Measurements from ENCODE around the gene SH2D3C.

The SH2D3C gene

GRCh38 chr9:127762111-127762676, 16.3 kb downstream of the SH2D3C start:
- H3K79me2 ChIP-seq (ENCODE audit: insufficient read depth, low read length), result no peaks in the 10 kb centered on the region
- H2AFZ ChIP-seq (ENCODE audit: low read length), result no peak overlapping the region
- peaks cover 3% of the 10 kb centered on the region for H3K4me1 ChIP-seq (ENCODE audit: insufficient read depth, low read length, severe bottlenecking)
- no peaks in the 10 kb centered on the region for H3F3A ChIP-seq (ENCODE audit: insufficient read depth, low read length)
- H3K36me3 ChIP-seq (ENCODE audit: insufficient read depth, low read length), result no peaks in the 10 kb centered on the region
- H3K4me2 ChIP-seq (ENCODE audit: low read length), result no peak overlapping the region
- no peak overlapping the region for H3K9ac ChIP-seq (ENCODE audit: low read length)
- no peak overlapping the region for H3K27ac ChIP-seq (ENCODE audit: low read depth, low read length, poor library complexity, severe bottlenecking)
- H3K9me2 ChIP-seq (ENCODE audit: low read depth, low read length), result no peaks in the 10 kb centered on the region
- H3K9me3 ChIP-seq (ENCODE audit: low read length), result no peaks in the 10 kb centered on the region
- TF ChIP-seq CTCF (IDR thresholded peaks at IDR 0.05; ENCODE audit: low read length) (no peak), EZH2 (IDR thresholded peaks at IDR 0.05; ENCODE audit: borderline replicate concordance, low read length) (no peak)
- H4K20me1 ChIP-seq (ENCODE audit: insufficient read depth, low read length), result no peaks in the 10 kb centered on the region
- H3K27me3 ChIP-seq (ENCODE audit: insufficient read depth, low read length), result no peaks in the 10 kb centered on the region
- H3K4me3 ChIP-seq (ENCODE audit: low read depth, low read length, poor library complexity, severe bottlenecking), result no peak overlapping the region

- no peaks in the 10 kb centered on the region for H3K79me2 ChIP-seq (ENCODE audit: insufficient read depth, low read length)
- H3K9me2 ChIP-seq (ENCODE audit: low read depth, low read length), result no peaks in the 10 kb centered on the region
- TF ChIP-seq EZH2 (IDR thresholded peaks at IDR 0.05; ENCODE audit: borderline replicate concordance, low read length), result no peak
- TF ChIP-seq CTCF (IDR thresholded peaks at IDR 0.05; ENCODE audit: low read length), result no peak
- no peak overlapping the region for H3K9ac ChIP-seq (ENCODE audit: low read length)
- no peaks in the 10 kb centered on the region for H3K4me1 ChIP-seq (ENCODE audit: insufficient read depth, low read length, severe bottlenecking)
- no peak overlapping the region for H3K4me3 ChIP-seq (ENCODE audit: low read depth, low read length, poor library complexity, severe bottlenecking)
- H3K36me3 ChIP-seq (ENCODE audit: insufficient read depth, low read length), result no peaks in the 10 kb centered on the region
- H3K4me2 ChIP-seq (ENCODE audit: low read length), result no peak overlapping the region
- no peaks in the 10 kb centered on the region for H3K27me3 ChIP-seq (ENCODE audit: insufficient read depth, low read length)
- no peak overlapping the region for H3K27ac ChIP-seq (ENCODE audit: low read depth, low read length, poor library complexity, severe bottlenecking)
- H2AFZ ChIP-seq (ENCODE audit: low read length), result no peak overlapping the region
- H3K9me3 ChIP-seq (ENCODE audit: low read length), result no peaks in the 10 kb centered on the region
- no peaks in the 10 kb centered on the region for H4K20me1 ChIP-seq (ENCODE audit: insufficient read depth, low read length)
- H3F3A ChIP-seq (ENCODE audit: insufficient read depth, low read length), result no peaks in the 10 kb centered on the region
Measured at GRCh38 chr9:127761491-127761956, 16.9 kb downstream of the SH2D3C start.

DNA sequence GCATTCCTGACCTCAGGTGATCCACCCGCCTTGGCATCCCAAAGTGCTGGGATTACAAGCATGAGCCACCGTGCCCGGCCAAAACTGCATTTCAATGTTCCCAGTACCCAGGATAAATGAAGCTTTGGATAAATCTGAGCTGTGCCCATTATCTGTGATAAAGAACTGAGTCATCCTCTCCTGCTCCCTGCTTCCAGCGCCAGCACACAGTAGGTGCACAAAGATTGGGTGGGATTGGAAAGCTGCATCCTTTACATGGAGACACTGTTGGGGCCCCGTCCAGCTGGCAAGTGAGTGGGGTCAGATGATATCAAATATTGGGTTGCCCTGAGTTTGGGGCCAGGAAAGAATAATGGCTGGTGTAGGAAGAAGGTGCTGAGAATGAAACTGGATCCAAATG, 17.4 kb downstream of the SH2D3C start:
- Histone ChIP-seq H2AFZ (ENCODE audit: low read length) (no peak overlapping the region), H3F3A (ENCODE audit: insufficient read depth, low read length) (no peaks in the 10 kb centered on the region), H3K9me2 (ENCODE audit: low read depth, low read length) (no peaks in the 10 kb centered on the region), H3K9ac (ENCODE audit: low read length) (no peak overlapping the region), H3K79me2 (ENCODE audit: insufficient read depth, low read length) (no peaks in the 10 kb centered on the region), H4K20me1 (ENCODE audit: insufficient read depth, low read length) (no peaks in the 10 kb centered on the region), H3K27me3 (ENCODE audit: insufficient read depth, low read length) (no peaks in the 10 kb centered on the region), H3K27ac (ENCODE audit: low read depth, low read length, poor library complexity, severe bottlenecking) (no peak overlapping the region), H3K4me1 (ENCODE audit: insufficient read depth, low read length, severe bottlenecking) (no peaks in the 10 kb centered on the region), H3K4me3 (ENCODE audit: low read depth, low read length, poor library complexity, severe bottlenecking) (no peak overlapping the region), H3K36me3 (ENCODE audit: insufficient read depth, low read length) (no peaks in the 10 kb centered on the region), H3K9me3 (ENCODE audit: low read length) (no peaks in the 10 kb centered on the region), H3K4me2 (ENCODE audit: low read length) (no peak overlapping the region)
- TF ChIP-seq EZH2 (IDR thresholded peaks at IDR 0.05; ENCODE audit: borderline replicate concordance, low read length) (no peak), CTCF (IDR thresholded peaks at IDR 0.05; ENCODE audit: low read length) (no peak)

Measured in OCI-LY1 (cell line).